NCI-H1436 (cell line): ENCODE measurements around the gene RAPGEF4.

Experiments used
- DNase-seq: peaks from one replicate; lab custom pipeline; 2025; lab: John Stamatoyannopoulos, UW

Gene RAPGEF4

DNA sequence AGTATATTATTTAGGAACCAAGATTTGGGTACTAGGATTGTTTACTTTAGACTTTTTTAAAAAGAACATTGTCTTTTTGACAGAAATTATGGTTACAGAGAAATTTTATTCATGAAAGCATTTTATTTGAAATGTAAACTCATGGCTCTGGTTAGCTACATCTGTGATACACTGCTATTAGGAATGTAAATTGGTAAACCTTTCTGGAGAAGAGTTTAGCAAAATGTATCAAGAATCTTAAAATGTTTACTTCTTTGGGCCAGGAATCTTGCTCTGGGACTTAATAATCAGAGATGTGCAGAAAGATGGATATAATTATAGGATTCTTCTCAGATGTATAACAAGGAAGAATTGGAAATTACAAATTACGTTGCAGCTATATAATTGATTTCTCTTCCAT, 359.7 kb downstream of the RAPGEF4 start:
- no peak for DNase-seq

DNA sequence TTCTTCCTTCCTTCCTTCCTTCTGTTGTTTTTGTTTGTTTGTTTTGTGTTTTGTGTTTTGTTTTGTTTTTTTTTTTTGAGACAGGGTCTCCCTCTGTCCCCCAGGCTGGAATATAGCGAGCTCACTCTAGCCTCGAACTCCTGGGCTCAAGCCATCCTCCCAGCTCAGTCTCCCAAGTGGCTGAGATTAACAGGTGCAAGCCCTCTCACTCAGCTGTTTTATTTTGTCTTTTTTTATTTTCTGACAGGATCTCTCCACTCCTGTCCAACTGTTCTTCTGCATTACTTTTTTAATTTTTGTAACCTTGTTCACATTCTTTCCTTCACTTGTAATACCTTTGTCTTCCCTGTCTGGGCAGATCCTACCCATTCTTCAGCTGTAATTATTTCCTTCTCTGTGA, 363.6 kb downstream of the RAPGEF4 start:
- DNase-seq, result no peak

DNA sequence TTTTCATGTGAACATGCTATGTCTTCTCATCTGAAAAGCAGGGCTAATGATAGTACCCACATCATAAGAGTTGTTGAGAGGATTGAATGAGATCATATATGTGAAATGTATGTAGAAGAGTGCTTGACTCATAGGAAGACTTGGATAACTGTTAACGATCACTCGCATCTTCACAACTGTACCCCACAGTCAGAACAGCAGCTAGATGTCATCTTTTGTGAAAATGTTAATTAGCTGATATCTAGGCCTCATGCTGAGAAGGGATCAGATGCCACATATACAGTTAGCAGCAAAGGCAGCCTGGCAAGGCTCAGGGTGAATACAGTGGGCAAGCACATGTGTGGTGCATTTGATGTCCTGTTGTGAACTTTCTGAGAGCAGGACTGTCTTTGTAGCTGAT, 364.2 kb downstream of the RAPGEF4 start:
- no peak for DNase-seq

DNA sequence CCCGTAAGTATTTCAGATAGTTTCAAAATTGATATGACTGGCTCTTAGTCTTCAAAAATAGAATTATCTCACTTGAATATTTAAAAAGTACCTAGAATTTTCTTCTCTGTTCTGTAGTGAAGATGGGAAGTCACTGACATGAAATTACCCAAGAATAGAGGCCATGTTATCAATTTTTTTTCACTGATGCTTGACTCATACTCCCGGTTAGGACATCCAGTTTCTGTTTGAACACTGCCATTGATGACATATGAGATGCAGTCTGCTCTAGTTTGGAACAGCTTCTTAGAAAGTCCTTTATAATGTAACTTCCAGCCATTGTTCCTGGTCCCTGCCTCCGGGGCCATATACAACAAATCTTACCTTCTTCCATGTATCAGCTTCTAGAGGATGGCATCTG, 366.0 kb downstream of the RAPGEF4 start:
- DNase-seq, result no peak
